C4-2B (cell line): Measurements from ENCODE around the gene FDXR.

Experiments
- ZFX ChIP-seq: fragments of 450-650 bp; IDR thresholded peaks from 2 replicates; pipeline ENCODE4 v1.6.1; 2017
- TF ChIP-seq, protein P1 (sequence below): fragments of 450-650 bp; conservative IDR thresholded peaks from 2 replicates; pipeline ENCODE4 v1.5.1; 2017; ENCODE audit warnings: mild to moderate bottlenecking

- TF ChIP-seq, protein P1, sequence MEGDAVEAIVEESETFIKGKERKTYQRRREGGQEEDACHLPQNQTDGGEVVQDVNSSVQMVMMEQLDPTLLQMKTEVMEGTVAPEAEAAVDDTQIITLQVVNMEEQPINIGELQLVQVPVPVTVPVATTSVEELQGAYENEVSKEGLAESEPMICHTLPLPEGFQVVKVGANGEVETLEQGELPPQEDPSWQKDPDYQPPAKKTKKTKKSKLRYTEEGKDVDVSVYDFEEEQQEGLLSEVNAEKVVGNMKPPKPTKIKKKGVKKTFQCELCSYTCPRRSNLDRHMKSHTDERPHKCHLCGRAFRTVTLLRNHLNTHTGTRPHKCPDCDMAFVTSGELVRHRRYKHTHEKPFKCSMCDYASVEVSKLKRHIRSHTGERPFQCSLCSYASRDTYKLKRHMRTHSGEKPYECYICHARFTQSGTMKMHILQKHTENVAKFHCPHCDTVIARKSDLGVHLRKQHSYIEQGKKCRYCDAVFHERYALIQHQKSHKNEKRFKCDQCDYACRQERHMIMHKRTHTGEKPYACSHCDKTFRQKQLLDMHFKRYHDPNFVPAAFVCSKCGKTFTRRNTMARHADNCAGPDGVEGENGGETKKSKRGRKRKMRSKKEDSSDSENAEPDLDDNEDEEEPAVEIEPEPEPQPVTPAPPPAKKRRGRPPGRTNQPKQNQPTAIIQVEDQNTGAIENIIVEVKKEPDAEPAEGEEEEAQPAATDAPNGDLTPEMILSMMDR, result no peak
- no peak for TF ChIP-seq ZFX
Observed at GRCh38 chr17:74830861-74831260, 41.9 kb downstream of the FDXR start.
